Karpas-422 (cell line): Measurements from ENCODE around the gene ADAMTS14. TPM values are rescaled to one million over a fixed set of nuclear protein-coding genes. Genes with fewer than 3 reads are reported as not detected.

Experiments used
- DNase-seq: peaks from one replicate; pipeline ENCODE4 v3.0.0-alpha.2; 2015
- H2AFZ ChIP-seq: fragments of 200-600 bp; sonication (generic); 2 replicates; pipeline ENCODE4 v1.6.1; 2014; ENCODE audit warnings: antibody characterized with exemption, low read length, mixed read lengths
- H3K27ac ChIP-seq: fragments of 200-600 bp; sonication (generic); 2 replicates; pipeline ENCODE4 v1.5.1; 2014; ENCODE audit warnings: mild to moderate bottlenecking, low read length, moderate library complexity
- H3K27me3 ChIP-seq: fragments of 200-600 bp; sonication (generic); 2 replicates; pipeline ENCODE4 v1.6.1; 2014; ENCODE audit warnings: low read length, mixed read lengths
- H3K36me3 ChIP-seq: fragments of 200-600 bp; sonication (generic); 2 replicates; pipeline ENCODE4 v1.6.1; 2014; ENCODE audit warnings: low read length, mixed read lengths; ENCODE audit not compliant: insufficient read depth
- H3K4me1 ChIP-seq: fragments of 200-600 bp; sonication (generic); 2 replicates; pipeline ENCODE4 v1.6.1; 2014; ENCODE audit warnings: mild to moderate bottlenecking, low read length, mixed read lengths
- H3K4me2 ChIP-seq: fragments of 200-600 bp; sonication (generic); 2 replicates; pipeline ENCODE4 v1.6.1; 2014; ENCODE audit warnings: low read length, low read depth, mild to moderate bottlenecking; ENCODE audit not compliant: poor library complexity, severe bottlenecking
- H3K4me3 ChIP-seq: fragments of 200-600 bp; sonication (generic); 2 replicates; pipeline ENCODE4 v1.5.1; 2014; ENCODE audit warnings: mild to moderate bottlenecking, antibody characterized with exemption, low read length, mixed read lengths
- H3K79me2 ChIP-seq: fragments of 200-600 bp; sonication (generic); 2 replicates; pipeline ENCODE4 v1.6.1; 2014; ENCODE audit warnings: mild to moderate bottlenecking, low read length, mixed read lengths
- H3K9ac ChIP-seq: fragments of 200-600 bp; sonication (generic); 2 replicates; pipeline ENCODE4 v1.6.0; 2014; ENCODE audit warnings: low read length
- H3K9me2 ChIP-seq: fragments of 200-600 bp; sonication (generic), shearing (Covaris generic); replicated peaks from 2 replicates; pipeline ENCODE4 v1.6.0; 2014; ENCODE audit warnings: mild to moderate bottlenecking, low read length, moderate library complexity; ENCODE audit not compliant: insufficient read depth
- H3K9me3 ChIP-seq: fragments of 300-700, 200-600 bp; sonication (generic); 2 replicates; pipeline ENCODE4 v1.6.1; 2014; ENCODE audit warnings: low read length, mixed read lengths
- H4K20me1 ChIP-seq: fragments of 200-600 bp; sonication (generic); 2 replicates; pipeline ENCODE4 v1.6.1; 2014; ENCODE audit warnings: mild to moderate bottlenecking, antibody characterized with exemption, low read length, low read depth; ENCODE audit not compliant: insufficient read depth
- total RNA-seq: library from RNA; depleted of rRNA; stranded (reverse); fragments of >200 nt; shearing (Covaris generic); gene quantifications from 2 replicates; pipeline ENCODE4 v1.2.3, GENCODE V29; 2014; ENCODE audit warnings: low replicate concordance

The ADAMTS14 gene
- total RNA-seq, 1 experiment from 2014 or later = not detected

DNA sequence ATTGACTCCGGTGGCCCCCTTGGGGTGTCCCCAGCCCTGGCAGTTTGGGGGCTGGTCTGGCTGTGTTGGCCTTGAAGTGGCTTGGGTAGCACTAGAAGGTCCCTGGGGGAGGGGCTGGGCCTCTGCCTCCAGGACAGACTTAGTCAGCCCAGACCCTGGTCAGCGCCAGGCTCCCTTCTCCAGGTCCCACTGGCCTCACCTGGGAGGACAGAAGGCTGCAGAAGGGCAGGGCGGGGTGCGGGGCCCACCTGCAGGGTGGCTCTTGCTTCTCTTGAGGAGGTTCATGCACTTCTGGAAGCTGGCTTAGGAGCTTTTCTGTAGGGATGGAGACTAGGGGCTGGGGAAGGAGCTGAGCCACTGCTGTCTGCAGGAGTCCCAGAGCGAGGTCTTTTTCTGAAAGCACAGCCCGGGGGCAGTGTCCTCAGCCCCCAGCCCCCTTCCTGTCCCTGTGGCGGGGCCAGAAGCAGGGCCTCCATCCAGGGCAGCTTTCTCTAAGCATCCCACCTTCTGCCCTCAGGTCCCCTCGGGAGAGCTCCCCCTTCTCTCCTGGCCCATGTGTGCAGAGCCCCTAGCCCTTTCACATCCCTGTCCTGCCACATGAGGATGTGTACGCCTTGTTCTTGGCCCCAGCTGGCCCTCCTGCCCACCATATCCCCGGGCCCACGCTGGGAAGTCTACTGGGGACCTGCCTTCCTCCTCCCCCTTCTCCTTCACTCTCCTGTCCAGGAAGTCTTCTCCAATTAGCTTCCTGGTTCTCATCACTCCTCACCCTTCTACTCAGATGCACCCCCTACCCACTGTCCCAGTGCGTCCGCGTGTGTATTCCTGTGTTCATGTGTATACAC, 101.9 kb downstream of the ADAMTS14 start:
- Histone ChIP-seq H3K36me3 (no peaks in the 10 kb centered on the region), H3K27ac (no peak overlapping the region), H3K4me2 (no peak overlapping the region), H3K79me2 (no peaks in the 10 kb centered on the region), H4K20me1 (no peaks in the 10 kb centered on the region), H3K4me3 (no peak overlapping the region), H2AFZ (no peak overlapping the region), H3K4me1 (no peaks in the 10 kb centered on the region), H3K9ac (no peak overlapping the region), H3K9me3 (no peaks in the 10 kb centered on the region), H3K9me2 (no peaks in the 10 kb centered on the region), H3K27me3 (no peaks in the 10 kb centered on the region)
- no peak for DNase-seq

DNA sequence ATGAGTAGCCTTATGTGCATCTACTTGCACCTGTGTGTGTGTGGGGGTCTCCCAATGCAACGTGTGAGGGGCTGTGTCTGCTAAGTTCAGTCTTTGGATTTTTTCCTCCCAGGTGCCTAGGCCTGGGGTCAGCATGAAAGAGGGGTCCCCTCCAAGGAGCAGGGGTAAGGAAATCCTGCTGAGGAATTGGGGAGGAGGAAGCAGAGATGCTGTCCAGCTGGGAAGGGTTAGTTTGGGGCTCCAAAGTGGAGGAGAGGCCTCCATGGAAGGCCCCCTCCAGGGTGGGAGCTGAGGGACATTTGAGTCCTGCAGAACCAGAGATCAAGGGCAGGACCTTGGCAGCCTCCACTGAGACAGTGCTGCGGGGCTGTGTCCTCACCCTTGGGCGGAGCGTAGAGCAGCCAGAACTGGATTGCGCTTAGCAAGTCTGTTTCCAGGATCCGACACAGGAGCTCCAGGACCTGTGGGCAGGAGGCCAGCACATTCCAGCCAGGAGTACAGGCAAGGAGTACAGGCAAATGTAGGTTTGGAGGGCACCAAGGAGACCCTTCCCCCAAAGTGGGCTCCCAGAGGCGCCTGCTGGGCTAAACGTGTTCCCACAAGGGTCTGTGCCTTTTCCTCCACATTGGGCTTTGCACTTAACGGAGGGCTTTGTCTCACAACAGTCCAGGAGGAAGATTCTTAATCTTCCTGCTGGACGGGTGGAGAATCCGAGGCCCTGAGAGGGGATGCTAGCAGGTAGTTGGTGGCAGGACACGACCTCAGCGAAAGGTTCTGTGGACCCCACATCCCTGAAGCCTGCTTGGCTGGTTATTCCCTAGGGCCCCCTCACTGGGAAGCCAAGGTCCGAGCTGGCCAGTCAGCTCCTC, 102.7 kb downstream of the ADAMTS14 start:
- DNase-seq = no peak
- no peaks in the 10 kb centered on the region for H3K79me2 ChIP-seq
- no peak overlapping the region for H3K4me3 ChIP-seq
- H2AFZ ChIP-seq = no peak overlapping the region
- no peak overlapping the region for H3K9ac ChIP-seq
- no peaks in the 10 kb centered on the region for H3K9me2 ChIP-seq
- H3K27ac ChIP-seq = no peak overlapping the region
- no peaks in the 10 kb centered on the region for H3K36me3 ChIP-seq
- H3K4me1 ChIP-seq = no peaks in the 10 kb centered on the region
- no peaks in the 10 kb centered on the region for H4K20me1 ChIP-seq
- H3K9me3 ChIP-seq = no peaks in the 10 kb centered on the region
- H3K27me3 ChIP-seq = no peaks in the 10 kb centered on the region
- no peak overlapping the region for H3K4me2 ChIP-seq

- Histone ChIP-seq H3K9ac (no peak overlapping the region), H3K79me2 (no peaks in the 10 kb centered on the region), H3K36me3 (no peaks in the 10 kb centered on the region), H3K9me2 (no peaks in the 10 kb centered on the region), H3K27me3 (no peaks in the 10 kb centered on the region), H3K27ac (no peak overlapping the region), H3K9me3 (no peaks in the 10 kb centered on the region), H3K4me1 (no peaks in the 10 kb centered on the region), H3K4me2 (no peak overlapping the region), H3K4me3 (no peak overlapping the region), H2AFZ (no peak overlapping the region), H4K20me1 (no peaks in the 10 kb centered on the region)
- DNase-seq = no peak
Observed at GRCh38 chr10:70775679-70776454, 103.6 kb downstream of the ADAMTS14 start.

DNA sequence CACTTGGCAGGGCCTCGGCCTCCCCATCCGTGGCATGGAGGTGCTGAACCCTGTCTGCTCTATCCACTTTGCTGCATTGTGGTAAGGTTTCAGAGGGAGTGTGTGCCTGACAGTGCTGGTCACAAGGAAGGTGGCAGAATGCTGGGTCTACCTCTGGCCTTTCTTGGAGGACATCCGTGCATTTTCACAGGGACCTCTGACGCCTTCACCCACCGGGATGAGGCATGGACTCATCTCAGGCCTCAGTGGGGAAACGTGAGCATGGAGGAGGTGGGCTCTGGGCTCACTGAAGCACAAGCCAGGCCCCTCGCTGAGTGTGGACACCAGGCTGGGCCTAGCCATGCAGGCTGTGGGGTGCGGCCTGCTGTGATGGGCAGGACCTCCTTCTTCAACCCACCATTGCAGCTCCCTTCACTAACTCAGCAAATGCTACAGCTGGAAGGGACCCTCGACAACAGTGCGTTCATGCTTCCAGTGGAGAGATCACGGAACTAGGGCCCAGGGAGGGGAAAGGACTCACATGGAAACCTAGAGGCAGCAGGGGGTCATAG, 104.2 kb downstream of the ADAMTS14 start:
- Histone ChIP-seq H3K27me3 (no peaks in the 10 kb centered on the region), H3K27ac (no peak overlapping the region), H4K20me1 (no peaks in the 10 kb centered on the region), H3K9me3 (no peaks in the 10 kb centered on the region), H3K9ac (no peak overlapping the region), H3K9me2 (no peaks in the 10 kb centered on the region), H3K79me2 (no peaks in the 10 kb centered on the region), H3K4me1 (no peaks in the 10 kb centered on the region), H2AFZ (no peak overlapping the region), H3K4me2 (no peak overlapping the region), H3K4me3 (no peak overlapping the region), H3K36me3 (no peaks in the 10 kb centered on the region)
- no peak for DNase-seq

DNA sequence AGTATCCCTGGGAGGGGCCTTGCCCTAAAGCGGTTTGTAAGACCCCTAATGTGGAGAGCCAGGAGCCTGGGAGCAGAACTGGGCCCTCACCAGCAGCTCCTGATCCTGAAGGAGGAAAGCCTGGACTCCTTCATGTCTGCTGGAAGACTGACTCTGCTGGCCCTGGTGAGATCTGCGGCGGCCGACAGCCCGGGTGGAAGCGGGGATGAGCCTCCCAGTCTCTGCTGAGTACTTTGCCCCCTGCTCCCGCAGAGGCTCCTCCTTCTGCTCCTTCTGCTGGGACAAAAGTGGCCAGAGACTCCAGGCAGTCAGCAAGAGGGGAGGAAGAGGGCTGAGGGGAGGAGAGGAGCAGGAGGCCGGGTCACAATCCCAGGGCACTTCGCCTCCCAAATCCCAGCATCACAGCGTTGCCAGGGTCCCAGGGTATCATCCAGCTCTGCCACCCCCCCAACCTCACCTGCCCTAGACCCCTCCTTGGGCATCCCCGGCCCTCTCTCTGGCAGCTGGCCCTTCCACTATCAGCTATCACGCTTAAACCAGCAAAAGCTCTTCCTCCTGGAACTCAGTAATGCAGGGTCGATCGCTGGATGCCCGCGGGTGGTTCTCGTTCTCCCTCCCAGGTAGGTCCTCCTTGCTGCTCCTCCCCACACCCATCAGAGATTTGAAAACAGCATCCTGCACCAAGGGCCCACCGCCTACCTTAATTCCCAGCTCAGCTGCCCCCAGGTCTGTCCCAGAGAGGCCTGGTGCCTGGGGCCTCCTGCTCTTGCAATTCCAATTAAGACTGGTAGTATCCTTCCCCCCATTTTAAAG, 105.0 kb downstream of the ADAMTS14 start:
- Histone ChIP-seq H3K4me2 (no peak overlapping the region), H3K9ac (no peak overlapping the region), H4K20me1 (no peaks in the 10 kb centered on the region), H3K9me2 (no peaks in the 10 kb centered on the region), H2AFZ (no peak overlapping the region), H3K27me3 (no peaks in the 10 kb centered on the region), H3K79me2 (no peaks in the 10 kb centered on the region), H3K4me1 (no peaks in the 10 kb centered on the region), H3K9me3 (no peaks in the 10 kb centered on the region), H3K36me3 (no peaks in the 10 kb centered on the region), H3K27ac (no peak overlapping the region), H3K4me3 (no peak overlapping the region)
- no peak for DNase-seq

GRCh38 chr10:70778267-70778924, 106.1 kb downstream of the ADAMTS14 start:
- no peaks in the 10 kb centered on the region for H3K4me1 ChIP-seq
- no peaks in the 10 kb centered on the region for H3K36me3 ChIP-seq
- H3K27ac ChIP-seq = no peak overlapping the region
- H3K27me3 ChIP-seq = no peaks in the 10 kb centered on the region
- no peaks in the 10 kb centered on the region for H3K9me3 ChIP-seq
- DNase-seq = no peak
- H3K4me2 ChIP-seq = no peak overlapping the region
- H3K9me2 ChIP-seq = no peaks in the 10 kb centered on the region
- H2AFZ ChIP-seq = no peak overlapping the region
- no peaks in the 10 kb centered on the region for H3K79me2 ChIP-seq
- H3K4me3 ChIP-seq = no peak overlapping the region
- no peak overlapping the region for H3K9ac ChIP-seq
- H4K20me1 ChIP-seq = no peaks in the 10 kb centered on the region

DNA sequence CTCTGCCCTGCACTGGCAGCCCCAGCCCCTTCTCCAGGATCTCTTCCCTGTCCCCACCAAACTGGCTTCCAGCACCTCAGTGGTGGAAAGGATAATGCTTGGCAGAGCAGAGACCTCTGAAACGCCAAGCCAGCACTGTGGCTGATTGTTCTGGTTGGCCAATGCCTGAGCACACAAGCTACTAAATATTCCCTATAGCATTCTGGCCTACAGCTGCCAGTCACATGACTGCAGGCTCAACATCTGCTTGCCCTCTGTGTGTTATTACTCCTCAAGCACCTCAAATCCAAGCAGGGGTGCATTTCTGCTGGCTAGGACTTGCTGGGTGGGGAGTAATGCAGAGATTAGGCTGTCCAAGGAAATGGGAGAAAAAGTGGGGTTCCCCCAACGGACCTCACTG, 106.8 kb downstream of the ADAMTS14 start:
- Histone ChIP-seq H3K36me3 (no peaks in the 10 kb centered on the region), H3K27me3 (no peaks in the 10 kb centered on the region), H3K79me2 (no peaks in the 10 kb centered on the region), H3K27ac (no peak overlapping the region), H3K9ac (no peak overlapping the region), H3K4me2 (no peak overlapping the region), H3K9me2 (no peaks in the 10 kb centered on the region), H3K9me3 (no peaks in the 10 kb centered on the region), H3K4me3 (no peak overlapping the region), H3K4me1 (no peaks in the 10 kb centered on the region), H2AFZ (no peak overlapping the region), H4K20me1 (no peaks in the 10 kb centered on the region)
- DNase-seq = no peak
